GM12878 (cell line): ENCODE results near the gene DLGAP3. TPM values are rescaled to one million over a fixed set of nuclear protein-coding genes. Genes with fewer than 3 reads are reported as not detected.

Source experiments
- CBX5 ChIP-seq: sonication (generic); IDR thresholded peaks from 2 replicates; pipeline ENCODE4 v1.6.1; 2016; ENCODE audit warnings: low read depth, moderate library complexity, mild to moderate bottlenecking, inconsistent platforms
- CUX1 ChIP-seq: IDR thresholded peaks from 2 replicates; pipeline ENCODE4 v1.6.1; 2012; ENCODE audit warnings: improper control_type of control experiment, low read depth, low read length; ENCODE audit not compliant: insufficient replicate concordance
- DPF2 ChIP-seq: fragments of 450-650 bp; IDR thresholded peaks from 2 replicates; pipeline ENCODE4 v1.6.1; 2017; ENCODE audit warnings: mild to moderate bottlenecking
- ELK1 ChIP-seq: IDR thresholded peaks from 2 replicates; pipeline ENCODE4 v1.6.1; 2012; ENCODE audit warnings: low read depth, low read length, improper control_type of control experiment
- MEF2B ChIP-seq: fragments of 450-650 bp; IDR thresholded peaks from 2 replicates; pipeline ENCODE4 v1.6.1; 2018; ENCODE audit warnings: mild to moderate bottlenecking, moderate library complexity; ENCODE audit not compliant: partially characterized antibody, poor library complexity, severe bottlenecking
- MYC ChIP-seq: IDR thresholded peaks from 2 replicates; pipeline ENCODE4 v1.6.1; 2011; ENCODE audit warnings: mild to moderate bottlenecking, low read length, moderate library complexity, inconsistent platforms; ENCODE audit not compliant: insufficient read depth, insufficient replicate concordance, insufficient read length, severe bottlenecking
- PKNOX1 ChIP-seq: fragments of 450-650 bp; IDR thresholded peaks from 2 replicates; pipeline ENCODE4 v1.6.1; 2016; ENCODE audit warnings: mild to moderate bottlenecking
- POLR2A ChIP-seq: IDR thresholded peaks from 2 replicates; pipeline ENCODE4 v1.6.1; 2011; ENCODE audit warnings: low read depth, mild to moderate bottlenecking, low read length
- POLR2AphosphoS5 ChIP-seq: IDR thresholded peaks from 2 replicates; pipeline ENCODE4 v1.6.1; 2011; ENCODE audit warnings: mild to moderate bottlenecking, low read length, inconsistent platforms
- SIN3A ChIP-seq: IDR thresholded peaks from 2 replicates; pipeline ENCODE4 v1.6.1; 2012; ENCODE audit warnings: low read depth, low read length, improper control_type of control experiment
- SIX5 ChIP-seq: IDR thresholded peaks from 2 replicates; pipeline ENCODE4 v1.6.1; 2011; ENCODE audit warnings: mild to moderate bottlenecking, low read depth, low read length, moderate library complexity; ENCODE audit not compliant: severe bottlenecking
- SMAD5 ChIP-seq: IDR thresholded peaks from 2 replicates; pipeline ENCODE4 v1.6.1; 2016; ENCODE audit warnings: antibody characterized with exemption, low read depth
- SREBF1 ChIP-seq: IDR thresholded peaks from 2 replicates; pipeline ENCODE4 v1.6.1; 2012; ENCODE audit warnings: mild to moderate bottlenecking, low read length
- SRF ChIP-seq, 2 experiments: IDR thresholded peaks; 2 replicates each; pipeline ENCODE4 v1.6.1; 2011; ENCODE audit warnings: low read depth in 2 of 2, low read length in 2 of 2, mild to moderate bottlenecking in 1 of 2, moderate library complexity in 1 of 2
- USF1 ChIP-seq: IDR thresholded peaks from 2 replicates; pipeline ENCODE4 v1.6.1; 2011; ENCODE audit warnings: borderline replicate concordance, low read depth, mild to moderate bottlenecking, moderate library complexity, mixed read lengths, low read length; ENCODE audit not compliant: insufficient read depth; ENCODE audit errors: extremely low read length
- ZBED1 ChIP-seq: IDR thresholded peaks from 2 replicates; pipeline ENCODE4 v1.6.1; 2016; ENCODE audit warnings: borderline replicate concordance
- ZNF592 ChIP-seq: fragments of 450-650 bp; IDR thresholded peaks from 2 replicates; pipeline ENCODE4 v1.6.1; 2017; ENCODE audit warnings: mild to moderate bottlenecking, moderate library complexity
- polyA plus RNA-seq, 11 experiments: library from polyadenylated mRNA; depleted of rRNA in 4 of 11; unstranded in 6 of 11; stranded (reverse) in 5 of 11; fragments of >200 nt; fragmentation: Nextera tagmentation in 4 of 11; fragmentation: Illumina TruSeq in 1 of 11; extraction: Ambion mirVana in 4 of 11; extraction: Trizol in 1 of 11; gene quantifications; 1 replicate in 1 of 11; 2 replicates in 10 of 11; pipeline versions ENCODE4 v1.2.1 to v1.2.3, GENCODE V29; 2011 to 2016; ENCODE audit warnings: inconsistent platforms in 2 of 11, missing spikeins in 2 of 11, low read depth in 1 of 11
- total RNA-seq, 4 experiments: library from RNA; depleted of rRNA in 3 of 4; stranded (reverse); fragments of >200 nt in 3 of 4; fragmentation: Illumina TruSeq in 1 of 4; extraction: Trizol in 1 of 4; gene quantifications; 2 replicates each; pipeline versions ENCODE4 v1.2.1 to v1.2.3, GENCODE V29; 2013 to 2021

The DLGAP3 gene
- total and polyA plus RNA-seq, 10 of the 15 experiments (the other 5 are each of a cell fraction or from before 2014, with no cell fraction given): 0.03 to 0.15 (median 0.08) TPM; not detected in 4

- TF ChIP-seq CUX1: no peak
- TF ChIP-seq PKNOX1: 0 out of 2 replicates have a peak, but pooled peaks have one; percentile 21
- no peak for TF ChIP-seq ZBED1
- TF ChIP-seq POLR2A: peak; percentile 83
- peak; percentile 88 for TF ChIP-seq DPF2
- no peak for TF ChIP-seq USF1
- TF ChIP-seq SREBF1: no peak
- TF ChIP-seq MEF2B: no peak
- TF ChIP-seq SMAD5: no peak
- no peak for TF ChIP-seq CBX5
- TF ChIP-seq SRF (IDR thresholded peaks at IDR 0.05; ENCODE audit: low read depth in 2 of 2, low read length in 2 of 2): no peak
- TF ChIP-seq POLR2AphosphoS5: peak; percentile 70; the same call in 1 of the 2 replicates
- no peak for TF ChIP-seq SIN3A
- TF ChIP-seq SIX5: no peak
- no peak for TF ChIP-seq ZNF592
- TF ChIP-seq ELK1: no peak
- peak; percentile 83 for TF ChIP-seq MYC
Measured at GRCh38 chr1:34865981-34866761, 63.3 kb downstream of the DLGAP3 start (continued).
